OCI-LY7 (cell line): ENCODE data around the gene SNRPA1.

Source experiments
- CTCF ChIP-seq: fragments of 200-600 bp; sonication (generic); conservative IDR thresholded peaks from 2 replicates; pipeline ENCODE4 v1.5.1; 2014; ENCODE audit warnings: mild to moderate bottlenecking, antibody characterized with exemption, low read length, moderate library complexity, mixed read lengths
- EZH2phosphoT487 ChIP-seq: fragments of 200-600 bp; sonication (generic); IDR thresholded peaks from 2 replicates; pipeline ENCODE4 v1.6.1; 2018; ENCODE audit warnings: low read depth, borderline replicate concordance, mild to moderate bottlenecking, mixed run types, antibody characterized with exemption, low read length, moderate library complexity, mixed read lengths

GRCh38 chr15:101248274-101248673 is 46.8 kb downstream of the SNRPA1 start:
- no peak for TF ChIP-seq CTCF
- no peak for TF ChIP-seq EZH2phosphoT487
